Measurements from ENCODE around the gene NPTX2.

The NPTX2 gene

GRCh38 chr7:98619450-98620321 is 2.6 kb downstream of the NPTX2 start:
- no peak for DNase-seq

GRCh38 chr7:98621573-98622482 is 4.7 kb downstream of the NPTX2 start:
- DNase-seq: no peak

GRCh38 chr7:98622926-98623325 is 5.8 kb downstream of the NPTX2 start:
- DNase-seq: no peak

GRCh38 chr7:98624846-98625420 is 7.8 kb downstream of the NPTX2 start:
- no peak for DNase-seq

- no peak for DNase-seq
Measured at GRCh38 chr7:98626460-98627412, 9.7 kb downstream of the NPTX2 start.

- DNase-seq: no peak
Measured at GRCh38 chr7:98627413-98627790, 10.3 kb downstream of the NPTX2 start.

- no peak for DNase-seq
Measured at GRCh38 chr7:98628418-98628817, 11.3 kb downstream of the NPTX2 start.

GRCh38 chr7:98629001-98629431 is 11.9 kb downstream of the NPTX2 start:
- DNase-seq: no peak

GRCh38 chr7:98630149-98630548 is 13.1 kb downstream of the NPTX2 start:
- no peak for DNase-seq

- no peak for DNase-seq
Measured at GRCh38 chr7:98630770-98631169, 13.7 kb downstream of the NPTX2 start.

- DNase-seq: no peak
Measured at GRCh38 chr7:98638853-98639252, 21.8 kb downstream of the NPTX2 start.

- no peak for DNase-seq
Measured at GRCh38 chr7:98640375-98640774, 23.3 kb downstream of the NPTX2 start.

- no peak for DNase-seq
Measured at GRCh38 chr7:98641646-98642500, 24.8 kb downstream of the NPTX2 start.

GRCh38 chr7:98643236-98643985 is 26.3 kb downstream of the NPTX2 start:
- no peak for DNase-seq

GRCh38 chr7:98646465-98646864 is 29.4 kb downstream of the NPTX2 start:
- no peak for DNase-seq

GRCh38 chr7:98647326-98647725 is 30.2 kb downstream of the NPTX2 start:
- DNase-seq: no peak

GRCh38 chr7:98651760-98652159 is 34.7 kb downstream of the NPTX2 start:
- DNase-seq: no peak

GRCh38 chr7:98653601-98654310 is 36.7 kb downstream of the NPTX2 start:
- no peak for DNase-seq

GRCh38 chr7:98654524-98655272 is 37.6 kb downstream of the NPTX2 start:
- no peak for DNase-seq

Data from activated CD4-positive, alpha-beta T cell treated with anti-CD3 and anti-CD28 coated beads, Interleukin-2, amount 50 U/mL, for 1 hour (primary cell).